Measurements from ENCODE around the gene FAM174C.

The FAM174C gene

DNA sequence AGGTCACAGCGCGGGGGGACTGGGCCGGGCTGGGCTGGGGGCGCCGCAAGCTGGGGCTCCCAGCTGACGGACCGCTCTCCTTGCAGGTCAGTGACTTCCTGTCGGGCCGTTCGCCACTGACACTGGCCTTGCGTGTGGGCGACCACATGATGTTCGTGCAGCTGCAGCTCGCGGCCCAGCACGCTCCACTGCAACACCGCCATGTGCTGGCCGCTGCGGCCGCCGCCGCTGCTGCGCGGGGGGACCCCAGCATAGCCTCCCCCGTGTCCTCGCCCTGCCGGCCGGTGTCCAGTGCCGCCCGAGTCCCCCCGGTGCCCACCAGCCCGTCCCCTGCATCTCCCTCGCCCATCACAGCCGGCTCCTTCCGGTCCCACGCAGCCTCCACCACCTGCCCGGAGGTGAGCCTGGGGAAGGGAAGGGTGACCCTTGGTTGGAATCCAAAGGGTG, 21.2 kb upstream of the FAM174C start:
- Histone ChIP-seq H3K36me3 (ENCODE audit: control insufficient read depth in 1 of 2, insufficient read depth in 2 of 2, low read length in 2 of 2) (peaks cover 75 to 84% of the 10 kb centered on the region in 2 experiments), H3K79me1 (ENCODE audit: low read length) (peaks cover 33% of the 10 kb centered on the region), H3K18ac (ENCODE audit: low read length) (peak overlapping the region; percentile 18), H3K23ac (ENCODE audit: low read length) (no peak overlapping the region), H3K27me3 (ENCODE audit: insufficient read depth, low read length) (no peaks in the 10 kb centered on the region), H2BK12ac (ENCODE audit: low read length) (no peak overlapping the region), H2BK5ac (ENCODE audit: low read depth, low read length, poor library complexity) (no peak overlapping the region), H3K9ac (ENCODE audit: low read length) (no peak overlapping the region), H3K4me3 (ENCODE audit: low read depth, low read length) (no peak overlapping the region), H3K4me2 (ENCODE audit: low read length) (no peak overlapping the region), H3K4me1 (ENCODE audit: control insufficient read depth in 1 of 2, insufficient read depth in 2 of 2, low read length in 2 of 2) (peaks cover 12 to 14% of the 10 kb centered on the region in 2 experiments), H3K27ac (ENCODE audit: low read depth, low read length) (peak overlapping the region; percentile 92), H3K4ac (ENCODE audit: low read depth, low read length) (peak overlapping the region; percentile 20), H4K8ac (ENCODE audit: low read depth, low read length) (no peak overlapping the region), H4K12ac (ENCODE audit: low read depth, low read length) (no peak overlapping the region), H3K79me2 (ENCODE audit: control insufficient read depth, insufficient read depth, low read length, poor library complexity) (peaks cover 34% of the 10 kb centered on the region), H2BK120ac (ENCODE audit: insufficient read depth, low read length, poor library complexity) (peak overlapping the region; percentile 5), H2AK5ac (ENCODE audit: low read length) (no peak overlapping the region), H2AFZ (ENCODE audit: insufficient read depth, low read length, poor library complexity) (no peak overlapping the region), H3K9me3 (ENCODE audit: insufficient read depth, low read depth, low read length) (no peaks in the 10 kb centered on the region), H3K14ac (ENCODE audit: low read length) (no peak overlapping the region), H4K91ac (ENCODE audit: low read depth, low read length) (peak overlapping the region; percentile 45)
- no CpG with 5 or more reads among the region's 37 CpGs for WGBS (ENCODE audit: extremely low coverage, insufficient coverage, insufficient read length)
- no peak for DNase-seq

DNA sequence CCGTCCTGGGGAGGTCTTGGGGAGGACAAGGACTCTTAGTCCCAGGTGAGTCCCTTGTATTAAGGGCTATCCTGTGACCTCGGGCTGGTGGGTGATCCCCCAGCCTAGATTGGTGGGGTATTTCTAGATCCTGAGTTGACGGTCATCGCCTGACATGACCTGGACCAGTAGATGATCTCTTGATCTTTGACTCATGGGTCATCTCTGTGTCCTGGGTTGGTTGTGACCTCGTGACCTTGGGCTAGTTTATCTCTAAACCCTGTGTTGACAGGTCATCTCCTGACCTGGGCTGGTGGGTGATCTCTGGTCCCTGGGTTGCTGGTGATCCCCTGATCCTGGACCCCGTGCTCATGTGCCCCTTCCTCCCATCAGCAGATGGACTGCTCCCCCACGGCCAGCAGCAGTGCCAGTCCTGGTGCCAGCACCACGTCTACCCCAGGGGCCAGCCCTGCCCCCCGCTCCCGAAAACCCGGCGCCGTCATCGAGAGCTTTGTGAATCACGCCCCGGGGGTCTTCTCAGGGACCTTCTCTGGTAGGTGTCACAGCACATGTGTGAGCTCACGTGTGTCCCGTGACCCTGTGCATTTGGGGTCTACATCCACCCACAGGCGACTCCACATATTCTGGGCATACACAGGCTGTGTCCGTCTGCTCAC, 20.7 kb upstream of the FAM174C start:
- no CpG with 5 or more reads among the region's 20 CpGs for WGBS (ENCODE audit: extremely low coverage, insufficient coverage, insufficient read length)
- Histone ChIP-seq H2AK5ac (ENCODE audit: low read length) (no peak overlapping the region), H3K9me3 (ENCODE audit: insufficient read depth, low read depth, low read length) (no peaks in the 10 kb centered on the region), H4K12ac (ENCODE audit: low read depth, low read length) (no peak overlapping the region), H4K91ac (ENCODE audit: low read depth, low read length) (no peak overlapping the region), H3K14ac (ENCODE audit: low read length) (no peak overlapping the region), H2BK120ac (ENCODE audit: insufficient read depth, low read length, poor library complexity) (no peak overlapping the region), H3K79me1 (ENCODE audit: low read length) (peaks cover 35% of the 10 kb centered on the region), H3K27me3 (ENCODE audit: insufficient read depth, low read length) (no peaks in the 10 kb centered on the region), H2BK12ac (ENCODE audit: low read length) (no peak overlapping the region), H4K8ac (ENCODE audit: low read depth, low read length) (no peak overlapping the region), H3K9ac (ENCODE audit: low read length) (no peak overlapping the region), H3K4me2 (ENCODE audit: low read length) (no peak overlapping the region), H3K18ac (ENCODE audit: low read length) (peak overlapping the region; percentile 6), H3K23ac (ENCODE audit: low read length) (no peak overlapping the region), H2BK5ac (ENCODE audit: low read depth, low read length, poor library complexity) (no peak overlapping the region), H3K27ac (ENCODE audit: low read depth, low read length) (peak overlapping the region; percentile 92), H3K36me3 (ENCODE audit: control insufficient read depth in 1 of 2, insufficient read depth in 2 of 2, low read length in 2 of 2) (peaks cover 75 to 84% of the 10 kb centered on the region in 2 experiments), H3K4me3 (ENCODE audit: low read depth, low read length) (no peak overlapping the region), H2AFZ (ENCODE audit: insufficient read depth, low read length, poor library complexity) (no peak overlapping the region), H3K4me1 (ENCODE audit: control insufficient read depth in 1 of 2, insufficient read depth in 2 of 2, low read length in 2 of 2) (peaks cover 17 to 19% of the 10 kb centered on the region in 2 experiments), H3K4ac (ENCODE audit: low read depth, low read length) (no peak overlapping the region), H3K79me2 (ENCODE audit: control insufficient read depth, insufficient read depth, low read length, poor library complexity) (peaks cover 34% of the 10 kb centered on the region)
- DNase-seq: no peak

DNA sequence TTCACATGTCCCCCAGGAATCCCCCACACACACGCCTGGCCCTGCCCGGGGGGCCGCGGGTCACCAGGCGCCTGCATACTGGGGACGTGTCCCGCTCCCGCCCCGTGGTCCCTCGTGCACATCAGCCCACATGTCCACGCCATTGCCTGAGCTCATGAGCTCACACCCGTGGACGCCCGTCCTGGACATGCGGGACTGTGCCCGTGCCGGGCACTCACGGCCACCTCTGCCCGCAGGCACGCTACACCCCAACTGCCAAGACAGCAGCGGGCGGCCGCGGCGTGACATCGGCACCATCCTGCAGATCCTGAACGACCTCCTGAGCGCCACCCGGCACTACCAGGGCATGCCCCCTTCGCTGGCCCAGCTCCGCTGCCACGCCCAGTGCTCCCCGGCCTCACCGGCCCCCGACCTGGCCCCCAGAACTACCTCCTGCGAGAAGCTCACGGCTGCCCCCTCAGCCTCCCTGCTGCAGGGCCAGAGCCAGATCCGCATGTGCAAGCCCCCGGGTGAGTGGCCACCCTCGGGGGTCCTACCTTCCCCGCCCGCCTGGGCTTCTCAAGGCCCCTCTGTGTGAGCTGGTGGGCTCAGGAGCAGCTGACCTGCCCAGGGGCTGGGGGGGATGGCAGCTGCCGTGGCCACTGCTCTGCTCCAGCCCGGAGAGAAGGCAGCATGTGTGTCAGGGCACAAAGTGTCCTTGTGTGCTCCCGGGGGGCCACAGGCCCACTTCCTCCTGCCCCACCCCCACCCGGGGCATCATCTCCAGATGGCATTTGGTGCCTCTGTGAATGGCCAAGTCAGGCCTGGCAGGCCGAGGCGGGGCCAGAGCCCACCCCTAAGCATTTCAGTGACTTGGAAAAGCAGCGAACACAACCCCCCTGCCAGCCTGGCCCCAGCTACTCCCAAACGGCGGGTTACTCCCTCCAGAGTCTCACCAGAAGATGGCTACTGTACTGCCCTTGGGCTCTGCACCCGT, 19.9 kb upstream of the FAM174C start:
- no peak overlapping the region for H4K12ac ChIP-seq (ENCODE audit: low read depth, low read length)
- H2AK5ac ChIP-seq (ENCODE audit: low read length): no peak overlapping the region
- H3K27me3 ChIP-seq (ENCODE audit: insufficient read depth, low read length): no peaks in the 10 kb centered on the region
- no peak overlapping the region for H3K23ac ChIP-seq (ENCODE audit: low read length)
- no peak overlapping the region for H2BK5ac ChIP-seq (ENCODE audit: low read depth, low read length, poor library complexity)
- H4K8ac ChIP-seq (ENCODE audit: low read depth, low read length): no peak overlapping the region
- H3K4me2 ChIP-seq (ENCODE audit: low read length): no peak overlapping the region
- no peak overlapping the region for H3K4me3 ChIP-seq (ENCODE audit: low read depth, low read length)
- H2BK12ac ChIP-seq (ENCODE audit: low read length): no peak overlapping the region
- peak overlapping the region; percentile 3 for H3K27ac ChIP-seq (ENCODE audit: low read depth, low read length)
- H3K9me3 ChIP-seq (ENCODE audit: insufficient read depth, low read depth, low read length): no peaks in the 10 kb centered on the region
- H3K4me1 ChIP-seq (ENCODE audit: control insufficient read depth in 1 of 2, insufficient read depth in 2 of 2, low read length in 2 of 2): peaks cover 23 to 27% of the 10 kb centered on the region in 2 experiments
- H3K9ac ChIP-seq (ENCODE audit: low read length): no peak overlapping the region
- H3K79me2 ChIP-seq (ENCODE audit: control insufficient read depth, insufficient read depth, low read length, poor library complexity): peaks cover 27% of the 10 kb centered on the region
- H4K91ac ChIP-seq (ENCODE audit: low read depth, low read length): no peak overlapping the region
- H2BK120ac ChIP-seq (ENCODE audit: insufficient read depth, low read length, poor library complexity): no peak overlapping the region
- no peak overlapping the region for H2AFZ ChIP-seq (ENCODE audit: insufficient read depth, low read length, poor library complexity)
- peak overlapping the region; percentile 6 for H3K18ac ChIP-seq (ENCODE audit: low read length)
- H3K36me3 ChIP-seq (ENCODE audit: control insufficient read depth in 1 of 2, insufficient read depth in 2 of 2, low read length in 2 of 2): peaks cover 69 to 76% of the 10 kb centered on the region in 2 experiments
- peaks cover 32% of the 10 kb centered on the region for H3K79me1 ChIP-seq (ENCODE audit: low read length)
- no peak overlapping the region for H3K14ac ChIP-seq (ENCODE audit: low read length)
- no peak for DNase-seq
- WGBS (ENCODE audit: extremely low coverage, insufficient coverage, insufficient read length): no CpG with 5 or more reads among the region's 52 CpGs
- no peak overlapping the region for H3K4ac ChIP-seq (ENCODE audit: low read depth, low read length)

DNA sequence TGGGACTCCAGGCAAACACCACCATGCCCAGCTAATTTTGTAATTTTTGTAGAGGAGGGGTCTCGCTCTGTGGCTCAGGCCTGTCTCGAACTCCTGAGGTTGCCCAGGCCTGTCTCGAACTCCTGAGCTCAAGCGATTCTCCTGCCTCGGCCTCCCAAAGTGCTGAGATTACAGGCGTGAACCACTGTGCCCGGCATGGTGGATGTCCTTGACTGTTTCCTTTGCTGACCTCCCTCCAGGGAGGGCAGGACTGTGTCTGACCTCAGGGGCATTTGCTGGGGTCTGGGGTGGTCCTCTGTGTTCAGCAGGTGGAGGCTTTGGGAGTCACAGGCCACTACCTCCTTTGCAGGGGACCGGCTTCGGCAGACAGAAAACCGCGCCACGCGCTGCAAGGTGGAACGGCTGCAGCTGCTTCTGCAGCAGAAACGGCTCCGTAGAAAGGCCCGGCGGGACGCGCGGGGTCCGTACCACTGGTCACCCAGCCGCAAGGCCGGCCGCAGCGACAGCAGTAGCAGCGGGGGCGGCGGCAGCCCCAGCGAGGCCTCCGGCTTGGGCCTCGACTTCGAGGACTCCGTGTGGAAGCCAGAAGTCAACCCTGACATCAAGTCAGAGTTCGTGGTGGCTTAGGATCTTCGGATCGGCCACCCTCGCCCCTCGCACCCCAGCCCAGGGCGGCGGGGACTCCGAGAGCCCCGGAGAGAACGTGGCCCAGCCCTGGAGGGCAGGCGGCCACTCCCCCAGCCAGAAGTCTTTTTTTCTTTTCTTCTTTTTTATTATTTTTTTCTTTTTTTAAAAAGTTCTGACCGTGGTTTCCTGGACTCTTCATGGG, 18.5 kb upstream of the FAM174C start:
- H3K9me3 ChIP-seq (ENCODE audit: insufficient read depth, low read depth, low read length): no peaks in the 10 kb centered on the region
- H2BK120ac ChIP-seq (ENCODE audit: insufficient read depth, low read length, poor library complexity): no peak overlapping the region
- no peak overlapping the region for H3K27ac ChIP-seq (ENCODE audit: low read depth, low read length)
- peaks cover 29% of the 10 kb centered on the region for H3K79me1 ChIP-seq (ENCODE audit: low read length)
- no CpG with 5 or more reads among the region's 46 CpGs for WGBS (ENCODE audit: extremely low coverage, insufficient coverage, insufficient read length)
- no peak overlapping the region for H2BK12ac ChIP-seq (ENCODE audit: low read length)
- no peak overlapping the region for H2AFZ ChIP-seq (ENCODE audit: insufficient read depth, low read length, poor library complexity)
- H4K12ac ChIP-seq (ENCODE audit: low read depth, low read length): no peak overlapping the region
- H4K91ac ChIP-seq (ENCODE audit: low read depth, low read length): no peak overlapping the region
- H3K27me3 ChIP-seq (ENCODE audit: insufficient read depth, low read length): no peaks in the 10 kb centered on the region
- H3K4me2 ChIP-seq (ENCODE audit: low read length): no peak overlapping the region
- no peak overlapping the region for H2BK5ac ChIP-seq (ENCODE audit: low read depth, low read length, poor library complexity)
- H3K18ac ChIP-seq (ENCODE audit: low read length): no peak overlapping the region
- no peak for DNase-seq
- H3K4ac ChIP-seq (ENCODE audit: low read depth, low read length): no peak overlapping the region
- H2AK5ac ChIP-seq (ENCODE audit: low read length): no peak overlapping the region
- H4K8ac ChIP-seq (ENCODE audit: low read depth, low read length): no peak overlapping the region
- H3K9ac ChIP-seq (ENCODE audit: low read length): no peak overlapping the region
- no peak overlapping the region for H3K14ac ChIP-seq (ENCODE audit: low read length)
- peaks cover 28 to 36% of the 10 kb centered on the region in 2 experiments for H3K4me1 ChIP-seq (ENCODE audit: control insufficient read depth in 1 of 2, insufficient read depth in 2 of 2, low read length in 2 of 2)
- H3K4me3 ChIP-seq (ENCODE audit: low read depth, low read length): no peak overlapping the region
- no peak overlapping the region for H3K23ac ChIP-seq (ENCODE audit: low read length)
- H3K36me3 ChIP-seq (ENCODE audit: control insufficient read depth in 1 of 2, insufficient read depth in 2 of 2, low read length in 2 of 2): peaks cover 60 to 63% of the 10 kb centered on the region in 2 experiments
- H3K79me2 ChIP-seq (ENCODE audit: control insufficient read depth, insufficient read depth, low read length, poor library complexity): peaks cover 18% of the 10 kb centered on the region

Measured in trophoblast cell (in vitro differentiated cells and primary cell).